Measurements from ENCODE around the gene PRDM15.

PRDM15 gene

DNA sequence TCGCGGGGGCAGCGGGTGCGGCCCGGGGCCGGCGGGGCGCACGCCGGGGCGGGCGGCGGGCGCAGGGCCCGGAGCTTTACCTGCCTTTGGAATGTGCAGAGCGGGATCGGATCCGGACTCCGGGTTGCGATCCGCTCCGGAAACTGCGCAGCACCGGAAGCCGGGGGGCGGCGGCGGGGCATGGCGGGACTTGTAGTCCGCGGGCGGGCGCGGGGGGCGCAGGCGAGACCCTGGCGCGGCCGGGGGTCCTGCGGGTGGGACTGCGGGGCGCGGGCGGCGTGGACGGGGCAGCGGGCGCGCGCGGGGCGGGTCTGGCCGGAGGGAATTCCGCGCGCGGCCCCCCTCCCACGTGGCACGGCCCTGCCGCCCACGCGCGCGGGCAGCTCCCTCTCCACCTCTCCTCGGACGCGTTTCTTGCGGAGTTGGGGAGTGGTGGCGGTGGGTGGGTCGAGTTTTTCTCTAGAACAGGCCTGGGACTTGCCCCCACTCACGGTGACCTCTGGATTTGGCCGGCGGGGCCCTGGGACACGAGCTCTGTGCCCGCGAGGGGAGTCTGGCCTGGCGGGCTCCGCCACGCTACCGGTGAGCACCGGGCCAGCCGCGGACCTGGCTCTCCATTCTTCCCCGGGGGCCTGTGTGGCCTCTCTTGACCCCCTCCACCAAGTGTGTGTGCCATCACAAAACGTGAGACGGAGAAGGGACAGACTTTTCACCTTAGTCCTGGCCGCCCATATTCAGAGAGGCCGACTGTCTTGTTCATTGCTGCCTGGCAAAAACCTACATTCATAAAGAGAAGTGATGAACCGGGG, at the start of gene PRDM15:
TSS of gene PRDM15 (minus strand) at position 155 of the 809 bp plus-strand sequence. CDS start 18,981 bp downstream, outside the sequence.
- DNase-seq (ENCODE audit: low read depth, low spot score), result no peak

DNA sequence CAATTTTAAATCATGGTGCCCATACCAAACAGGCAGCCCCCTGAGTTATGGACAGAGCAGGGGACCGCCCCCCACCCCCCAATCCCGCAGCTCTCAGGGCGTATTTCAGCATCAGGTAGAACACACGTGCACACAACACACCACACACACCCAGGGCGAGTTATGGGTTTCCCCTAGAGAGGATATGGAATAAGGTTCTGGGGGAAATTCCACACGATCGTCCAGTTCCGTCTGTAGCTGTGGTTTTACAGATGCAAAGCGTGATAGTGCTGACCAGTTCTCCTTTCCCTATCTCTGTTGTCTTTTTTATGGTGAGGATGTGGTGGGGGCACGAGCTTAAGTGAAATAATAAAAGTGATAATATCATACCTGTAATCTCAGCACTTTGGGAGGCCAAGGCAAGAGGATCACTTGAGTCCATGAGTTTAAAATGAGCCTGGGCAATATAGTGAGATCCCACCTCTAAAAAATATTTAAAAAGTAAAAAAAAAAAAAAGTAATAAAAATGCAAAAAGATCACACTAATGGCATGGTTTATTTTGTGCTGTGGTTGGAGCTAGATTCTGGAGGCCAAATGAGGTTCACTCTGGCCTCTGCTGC, 49.6 kb upstream of the PRDM15 start:
- DNase-seq (ENCODE audit: low read depth, low spot score), result no peak

DNA sequence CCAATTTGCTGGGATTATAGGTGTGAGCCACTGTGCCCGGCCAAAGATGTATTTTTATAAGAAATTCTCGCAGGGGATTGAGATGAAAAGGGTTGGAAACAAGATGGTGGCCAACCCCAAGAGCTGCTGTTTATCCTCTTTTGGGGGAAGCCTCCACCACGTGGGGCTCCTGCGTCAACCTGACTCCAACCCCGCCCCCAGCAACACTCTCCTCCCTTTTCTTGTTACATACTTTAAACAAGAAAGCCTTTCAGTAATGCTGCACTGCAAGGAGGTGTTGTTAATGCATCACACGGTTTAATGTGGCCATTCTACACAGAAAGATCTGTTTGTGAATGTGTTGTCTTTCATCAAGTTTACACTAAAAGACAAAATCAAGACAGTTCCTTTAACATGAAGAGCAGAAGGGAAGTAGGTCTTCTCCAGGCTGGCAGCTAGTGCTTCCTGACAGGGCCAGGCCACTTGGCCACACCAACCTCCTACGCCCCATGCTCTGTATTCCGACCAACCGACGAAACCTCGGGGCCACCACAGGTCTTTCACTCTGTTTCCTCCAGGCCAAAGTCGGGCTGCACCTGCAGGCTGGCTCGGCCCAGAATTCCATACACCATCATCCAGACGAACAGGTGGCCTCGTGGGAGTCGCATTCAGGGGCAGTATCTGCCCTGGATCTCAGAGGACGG, 48.7 kb upstream of the PRDM15 start:
- DNase-seq (ENCODE audit: low read depth, low spot score), result no peak

DNA sequence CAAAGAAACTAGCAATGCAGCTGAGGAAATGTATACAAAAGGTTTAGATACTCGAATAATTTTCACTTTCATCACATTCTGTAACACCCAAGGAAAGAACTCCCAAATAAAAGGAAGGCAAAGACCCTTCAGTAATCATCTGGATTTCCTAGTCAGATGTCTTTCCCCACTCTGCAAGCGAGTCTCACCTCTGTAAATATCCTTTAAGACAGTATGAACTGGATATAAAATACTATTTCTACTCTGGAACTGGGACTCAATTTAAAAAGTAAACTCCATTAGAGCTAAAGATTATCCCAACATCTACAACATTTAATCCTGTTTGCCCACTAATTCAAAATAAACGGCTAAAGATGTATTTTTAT, 47.6 kb upstream of the PRDM15 start:
- DNase-seq (ENCODE audit: low read depth, low spot score), result no peak

- no peak for DNase-seq (ENCODE audit: low read depth, low spot score)
Observed at GRCh38 chr21:41926117-41926806, 47.1 kb upstream of the PRDM15 start.

DNA sequence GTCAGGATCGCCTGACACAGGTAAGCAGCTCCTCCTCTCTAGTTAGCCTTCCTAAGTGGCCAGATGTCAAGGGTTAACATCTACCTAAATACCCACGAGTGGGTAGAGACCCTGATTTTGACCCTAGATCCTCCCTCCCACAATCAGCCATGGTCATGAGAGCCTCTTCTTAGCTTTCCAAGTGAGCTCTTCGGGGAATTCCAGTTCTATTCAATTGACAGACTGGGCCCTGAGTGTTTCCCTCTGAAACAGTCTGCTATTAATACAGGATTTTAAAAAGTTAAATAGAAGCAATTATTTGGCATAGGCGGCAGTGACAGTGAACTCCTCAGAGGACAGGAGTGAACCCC, 46.6 kb upstream of the PRDM15 start:
- DNase-seq (ENCODE audit: low read depth, low spot score), result no peak

GRCh38 chr21:41924368-41924754, 45.2 kb upstream of the PRDM15 start:
- DNase-seq (ENCODE audit: low read depth, low spot score), result no peak

DNA sequence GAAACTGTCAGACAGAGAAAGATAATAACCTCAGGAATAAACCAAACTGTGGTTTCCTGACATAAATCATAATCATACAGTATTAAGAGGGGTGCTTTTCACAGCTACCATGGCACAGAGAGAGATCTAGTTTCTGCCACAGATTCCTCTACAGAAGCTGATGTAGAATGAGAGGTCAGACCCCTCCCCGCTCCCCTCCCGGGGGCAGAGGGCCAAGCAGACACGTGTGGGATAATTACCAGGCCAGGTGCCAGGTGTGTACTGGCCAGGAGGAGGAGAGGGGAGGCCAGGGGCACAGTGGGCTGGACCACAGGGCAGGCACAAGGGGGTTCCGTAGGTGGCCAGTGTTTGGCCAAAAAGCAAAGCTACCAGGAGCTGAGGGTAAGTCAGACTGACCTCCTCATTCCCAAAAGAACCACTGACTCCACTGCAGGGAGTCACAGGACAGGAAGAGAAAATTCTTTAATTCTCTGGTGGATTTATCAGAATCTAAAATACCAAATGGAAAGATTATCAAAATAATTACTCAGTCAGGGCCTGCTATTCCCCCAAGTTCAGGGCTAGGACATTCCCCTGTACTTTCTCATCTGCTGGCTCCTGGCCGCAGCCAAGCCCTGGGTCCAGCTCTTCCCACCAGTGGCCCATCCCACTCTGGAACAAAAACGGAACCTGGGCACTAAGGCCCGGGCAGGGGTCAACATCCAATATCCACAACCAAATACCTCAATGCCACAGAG, 44.7 kb upstream of the PRDM15 start:
- peak; percentile 50 for DNase-seq (ENCODE audit: low read depth, low spot score)

DNA sequence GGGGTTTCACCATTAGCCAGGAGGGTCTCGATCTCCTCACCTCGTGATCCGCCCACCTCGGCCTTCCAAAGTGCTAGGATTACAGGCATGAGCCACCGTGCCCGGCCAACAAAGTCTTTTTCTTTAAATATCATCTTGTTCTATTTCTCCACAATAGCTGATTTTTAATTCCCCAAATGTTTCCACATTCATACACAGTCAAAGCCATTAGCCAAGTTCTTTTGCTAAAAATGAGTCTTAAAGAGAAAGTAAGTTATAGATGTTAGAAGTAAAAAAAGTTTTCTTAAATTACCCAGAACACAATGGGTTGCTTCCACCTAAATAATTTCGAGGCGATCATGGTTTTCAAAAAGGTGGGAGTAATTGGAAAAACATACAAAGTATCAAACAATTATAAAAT, 44.0 kb upstream of the PRDM15 start:
- no peak for DNase-seq (ENCODE audit: low read depth, low spot score)

GRCh38 chr21:41921021-41921420, 41.9 kb upstream of the PRDM15 start:
- no peak for DNase-seq (ENCODE audit: low read depth, low spot score)

DNA sequence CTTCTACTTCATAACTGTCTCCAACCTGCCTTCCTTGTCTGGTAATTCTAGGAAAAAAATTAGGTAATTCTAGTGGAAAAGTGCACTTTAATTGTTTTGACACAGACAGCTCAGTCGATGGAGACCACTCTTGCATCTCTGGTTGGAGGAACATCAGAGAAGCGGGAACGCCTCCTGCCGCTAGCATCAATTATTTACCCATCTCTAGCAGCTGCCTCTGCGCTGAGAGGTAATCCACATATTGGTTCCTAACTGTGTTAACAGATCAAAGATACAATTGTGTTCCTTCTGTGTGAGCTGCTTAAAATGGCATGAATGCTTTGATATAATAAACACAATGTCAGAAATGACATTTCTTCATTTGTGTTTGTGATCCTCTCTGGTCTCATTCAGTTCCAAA, 41.3 kb upstream of the PRDM15 start:
- DNase-seq (ENCODE audit: low read depth, low spot score), result no peak

DNA sequence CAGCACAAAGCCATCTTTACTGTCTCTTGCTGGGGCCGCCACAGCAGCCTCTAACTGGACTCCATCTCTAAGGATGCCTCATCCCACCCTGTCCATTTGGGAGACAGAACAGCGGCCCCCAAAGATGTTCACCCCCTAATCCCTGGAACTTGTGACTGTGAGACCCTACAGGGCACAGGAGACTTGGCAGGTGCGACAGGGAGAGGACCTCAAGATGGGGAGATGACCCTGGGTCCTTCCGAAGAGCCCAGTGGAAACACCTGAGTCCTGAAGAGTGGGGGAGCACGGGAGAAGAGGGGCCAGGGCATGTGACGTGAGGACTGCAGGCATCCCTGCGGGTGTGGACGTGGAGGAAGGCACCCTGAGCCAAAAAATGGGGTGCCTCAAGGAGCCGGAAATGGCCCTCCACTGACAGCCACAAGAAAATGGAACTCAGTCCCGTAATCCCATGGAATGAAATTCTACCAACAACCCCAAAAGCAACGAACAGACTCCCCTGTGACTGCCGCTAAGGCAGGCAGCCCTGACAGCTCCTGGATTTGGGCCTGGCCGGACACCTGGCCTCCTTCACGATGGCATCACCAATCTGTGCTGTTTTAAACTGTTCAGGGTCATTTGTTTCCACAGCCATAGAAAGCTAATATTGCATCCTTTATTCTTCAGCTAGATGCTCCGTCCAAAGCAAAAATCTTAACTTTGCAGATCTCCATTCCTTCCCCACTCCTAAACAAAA, 40.7 kb upstream of the PRDM15 start:
- no peak for DNase-seq (ENCODE audit: low read depth, low spot score)

DNA sequence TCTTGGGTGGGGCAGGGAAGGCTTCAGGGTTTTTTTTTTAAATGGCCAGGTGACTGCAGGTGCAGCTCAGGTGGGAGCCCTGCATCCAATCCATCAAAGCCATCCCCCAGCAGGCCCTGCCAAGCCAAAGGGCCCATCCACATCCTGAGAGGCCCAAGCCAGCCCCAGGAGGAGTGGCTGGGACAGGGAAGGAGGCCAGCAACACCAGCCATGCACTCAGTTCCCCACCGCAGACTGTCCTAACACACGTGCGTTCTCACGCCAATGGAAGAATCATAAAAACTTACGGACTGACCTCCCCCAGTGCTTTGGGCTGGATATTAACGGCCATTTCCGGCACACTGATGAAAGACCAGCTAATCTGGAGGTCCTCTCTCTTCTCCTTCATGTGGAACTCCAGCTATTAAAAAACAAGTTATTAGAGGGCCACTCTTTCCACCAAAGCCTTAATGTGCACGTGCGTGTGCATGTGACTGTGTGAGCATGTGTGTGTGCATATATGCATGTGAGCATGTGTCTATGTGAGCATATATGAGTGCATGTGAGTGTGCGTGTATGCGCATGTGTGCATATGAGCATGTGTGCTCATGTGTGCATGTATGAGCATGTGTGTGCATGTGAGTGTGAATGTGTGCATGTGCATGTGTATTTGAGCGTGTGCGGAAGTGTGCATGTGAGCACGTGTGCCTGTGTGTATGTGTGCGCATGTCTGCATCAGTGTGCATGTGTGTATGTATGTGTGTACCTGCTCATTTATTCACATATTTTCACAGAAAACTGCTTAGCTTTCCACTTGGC, 39.6 kb upstream of the PRDM15 start:
- no peak for DNase-seq (ENCODE audit: low read depth, low spot score)

GRCh38 chr21:41917531-41917930, 38.4 kb upstream of the PRDM15 start:
- no peak for DNase-seq (ENCODE audit: low read depth, low spot score)

DNA sequence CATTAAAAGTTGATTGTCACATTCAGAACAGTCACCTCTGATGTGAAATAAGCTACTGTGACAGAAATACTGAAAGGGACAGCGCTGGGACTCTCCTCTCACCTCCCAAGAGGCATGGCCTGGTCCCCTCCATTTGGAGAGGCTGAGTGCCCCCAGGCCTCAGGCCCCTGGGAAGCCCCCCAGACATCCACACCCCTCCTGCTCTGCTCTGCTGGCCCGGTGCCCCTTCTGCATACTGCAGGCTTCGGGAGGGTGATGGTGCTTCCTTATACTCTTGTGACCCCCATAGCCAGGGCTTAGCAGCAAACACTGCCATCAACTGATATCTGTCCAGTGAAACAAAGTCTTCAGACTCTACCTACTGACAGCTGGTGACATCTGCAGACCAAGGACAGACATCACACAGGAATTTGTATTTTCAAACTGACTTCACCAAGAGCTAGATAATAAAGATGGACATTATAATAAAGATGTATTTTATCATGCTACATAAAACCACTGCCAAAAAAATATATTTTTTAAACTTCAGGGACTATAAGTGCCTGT, 37.8 kb upstream of the PRDM15 start:
- no peak for DNase-seq (ENCODE audit: low read depth, low spot score)

GRCh38 chr21:41914965-41915364, 35.8 kb upstream of the PRDM15 start:
- DNase-seq (ENCODE audit: low read depth, low spot score), result no peak

- DNase-seq (ENCODE audit: low read depth, low spot score), result no peak
Observed at GRCh38 chr21:41914358-41914757, 35.2 kb upstream of the PRDM15 start.

GRCh38 chr21:41913230-41913629, 34.1 kb upstream of the PRDM15 start:
- DNase-seq (ENCODE audit: low read depth, low spot score), result no peak

GRCh38 chr21:41908829-41909228, 29.7 kb upstream of the PRDM15 start:
- DNase-seq (ENCODE audit: low read depth, low spot score), result no peak
